H1 (cell line): Measurements from ENCODE around the gene CACNG1. TPM values are rescaled to one million over a fixed set of nuclear protein-coding genes. Genes with fewer than 3 reads are reported as not detected.

Experiments used
- CBX8 ChIP-seq: fragments of 300-800, 300-1000 bp; sonication (generic); IDR thresholded peaks from 2 replicates; pipeline ENCODE4 v1.7.1; 2016; ENCODE audit warnings: low read depth, low read length, borderline replicate concordance
- KDM4A ChIP-seq: IDR thresholded peaks from one replicate; pipeline ENCODE4 v1.7.1; 2012; ENCODE audit warnings: low read depth, mild to moderate bottlenecking, moderate library complexity, low read length, inconsistent platforms; ENCODE audit not compliant: severe bottlenecking
- MAFK ChIP-seq: IDR thresholded peaks from 2 replicates; pipeline ENCODE4 v1.6.1; 2012; ENCODE audit warnings: low read depth, mild to moderate bottlenecking, improper control_type of control experiment, low read length
- RNF2 ChIP-seq: fragments of 200-900, 300-1000 bp; sonication (generic); IDR thresholded peaks from 2 replicates; pipeline ENCODE4 v1.7.1; 2016; ENCODE audit warnings: borderline replicate concordance, low read depth, mild to moderate bottlenecking, antibody characterized with exemption, low read length; ENCODE audit not compliant: poor library complexity, severe bottlenecking; ENCODE audit errors: missing control alignments
- SIX5 ChIP-seq: IDR thresholded peaks from 2 replicates; pipeline ENCODE4 v1.6.1; 2011; ENCODE audit warnings: mild to moderate bottlenecking, low read depth, low read length
- TBP ChIP-seq: IDR thresholded peaks from 2 replicates; pipeline ENCODE4 v1.6.1; 2011; ENCODE audit warnings: low read depth, low read length, improper control_type of control experiment
- TCF12 ChIP-seq: IDR thresholded peaks from 2 replicates; pipeline ENCODE4 v1.6.1; 2011; ENCODE audit warnings: low read depth, mild to moderate bottlenecking, low read length
- polyA plus RNA-seq, 7 experiments: library from polyadenylated mRNA; depleted of rRNA in 3 of 7; stranded (reverse) in 5 of 7; unstranded in 2 of 7; fragments of >200 nt in 5 of 7; fragments of 200-250 nt in 2 of 7; gene quantifications; 1 replicate in 5 of 7; 2 replicates in 1 of 7; 4 replicates in 1 of 7; pipeline versions ENCODE4 v1.2.1 to v1.2.3, GENCODE V29; 2011 to 2013; ENCODE audit warnings: missing spikeins in 2 of 7, mixed read lengths in 2 of 7
- total RNA-seq: library from RNA; stranded (reverse); fragmentation: NEBNext Ultra II Directional; extraction: Animal tissue kit (Norgen Biotek cat#: 25700); gene quantifications from 2 replicates; pipeline ENCODE4 v1.2.1, GENCODE V29; 2021
- TF ChIP-seq, protein P1 (sequence below): fragments of 300-600 bp; sonication (generic); IDR thresholded peaks from 2 replicates; pipeline ENCODE4 v1.7.1; 2012; ENCODE audit warnings: low read length, moderate library complexity, mild to moderate bottlenecking, inconsistent platforms; ENCODE audit not compliant: insufficient replicate concordance

Gene CACNG1
- total and polyA plus RNA-seq, 2 of the 8 experiments (the other 6 are each of a cell fraction or from before 2014, with no cell fraction given): not detected

DNA sequence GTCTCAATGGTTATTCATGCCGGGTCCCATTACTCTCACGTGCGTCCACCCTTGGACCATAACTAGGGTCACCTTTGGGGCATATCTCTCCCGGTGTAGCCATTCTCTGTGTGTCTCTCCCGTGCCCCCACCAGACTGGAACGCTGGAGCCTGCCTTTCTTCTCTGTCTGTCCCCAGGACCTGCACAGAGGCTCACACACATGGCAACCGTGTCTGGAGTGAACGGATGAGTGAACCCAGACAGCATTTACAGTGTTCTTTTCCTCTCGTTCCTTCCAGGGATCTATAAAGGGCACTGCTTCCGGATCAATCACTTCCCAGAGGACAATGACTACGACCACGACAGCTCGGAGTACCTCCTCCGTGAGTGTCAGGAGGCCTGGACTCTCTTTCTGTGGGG is 26.4 kb upstream of the CACNG1 start (continued):
- TF ChIP-seq, protein P1, sequence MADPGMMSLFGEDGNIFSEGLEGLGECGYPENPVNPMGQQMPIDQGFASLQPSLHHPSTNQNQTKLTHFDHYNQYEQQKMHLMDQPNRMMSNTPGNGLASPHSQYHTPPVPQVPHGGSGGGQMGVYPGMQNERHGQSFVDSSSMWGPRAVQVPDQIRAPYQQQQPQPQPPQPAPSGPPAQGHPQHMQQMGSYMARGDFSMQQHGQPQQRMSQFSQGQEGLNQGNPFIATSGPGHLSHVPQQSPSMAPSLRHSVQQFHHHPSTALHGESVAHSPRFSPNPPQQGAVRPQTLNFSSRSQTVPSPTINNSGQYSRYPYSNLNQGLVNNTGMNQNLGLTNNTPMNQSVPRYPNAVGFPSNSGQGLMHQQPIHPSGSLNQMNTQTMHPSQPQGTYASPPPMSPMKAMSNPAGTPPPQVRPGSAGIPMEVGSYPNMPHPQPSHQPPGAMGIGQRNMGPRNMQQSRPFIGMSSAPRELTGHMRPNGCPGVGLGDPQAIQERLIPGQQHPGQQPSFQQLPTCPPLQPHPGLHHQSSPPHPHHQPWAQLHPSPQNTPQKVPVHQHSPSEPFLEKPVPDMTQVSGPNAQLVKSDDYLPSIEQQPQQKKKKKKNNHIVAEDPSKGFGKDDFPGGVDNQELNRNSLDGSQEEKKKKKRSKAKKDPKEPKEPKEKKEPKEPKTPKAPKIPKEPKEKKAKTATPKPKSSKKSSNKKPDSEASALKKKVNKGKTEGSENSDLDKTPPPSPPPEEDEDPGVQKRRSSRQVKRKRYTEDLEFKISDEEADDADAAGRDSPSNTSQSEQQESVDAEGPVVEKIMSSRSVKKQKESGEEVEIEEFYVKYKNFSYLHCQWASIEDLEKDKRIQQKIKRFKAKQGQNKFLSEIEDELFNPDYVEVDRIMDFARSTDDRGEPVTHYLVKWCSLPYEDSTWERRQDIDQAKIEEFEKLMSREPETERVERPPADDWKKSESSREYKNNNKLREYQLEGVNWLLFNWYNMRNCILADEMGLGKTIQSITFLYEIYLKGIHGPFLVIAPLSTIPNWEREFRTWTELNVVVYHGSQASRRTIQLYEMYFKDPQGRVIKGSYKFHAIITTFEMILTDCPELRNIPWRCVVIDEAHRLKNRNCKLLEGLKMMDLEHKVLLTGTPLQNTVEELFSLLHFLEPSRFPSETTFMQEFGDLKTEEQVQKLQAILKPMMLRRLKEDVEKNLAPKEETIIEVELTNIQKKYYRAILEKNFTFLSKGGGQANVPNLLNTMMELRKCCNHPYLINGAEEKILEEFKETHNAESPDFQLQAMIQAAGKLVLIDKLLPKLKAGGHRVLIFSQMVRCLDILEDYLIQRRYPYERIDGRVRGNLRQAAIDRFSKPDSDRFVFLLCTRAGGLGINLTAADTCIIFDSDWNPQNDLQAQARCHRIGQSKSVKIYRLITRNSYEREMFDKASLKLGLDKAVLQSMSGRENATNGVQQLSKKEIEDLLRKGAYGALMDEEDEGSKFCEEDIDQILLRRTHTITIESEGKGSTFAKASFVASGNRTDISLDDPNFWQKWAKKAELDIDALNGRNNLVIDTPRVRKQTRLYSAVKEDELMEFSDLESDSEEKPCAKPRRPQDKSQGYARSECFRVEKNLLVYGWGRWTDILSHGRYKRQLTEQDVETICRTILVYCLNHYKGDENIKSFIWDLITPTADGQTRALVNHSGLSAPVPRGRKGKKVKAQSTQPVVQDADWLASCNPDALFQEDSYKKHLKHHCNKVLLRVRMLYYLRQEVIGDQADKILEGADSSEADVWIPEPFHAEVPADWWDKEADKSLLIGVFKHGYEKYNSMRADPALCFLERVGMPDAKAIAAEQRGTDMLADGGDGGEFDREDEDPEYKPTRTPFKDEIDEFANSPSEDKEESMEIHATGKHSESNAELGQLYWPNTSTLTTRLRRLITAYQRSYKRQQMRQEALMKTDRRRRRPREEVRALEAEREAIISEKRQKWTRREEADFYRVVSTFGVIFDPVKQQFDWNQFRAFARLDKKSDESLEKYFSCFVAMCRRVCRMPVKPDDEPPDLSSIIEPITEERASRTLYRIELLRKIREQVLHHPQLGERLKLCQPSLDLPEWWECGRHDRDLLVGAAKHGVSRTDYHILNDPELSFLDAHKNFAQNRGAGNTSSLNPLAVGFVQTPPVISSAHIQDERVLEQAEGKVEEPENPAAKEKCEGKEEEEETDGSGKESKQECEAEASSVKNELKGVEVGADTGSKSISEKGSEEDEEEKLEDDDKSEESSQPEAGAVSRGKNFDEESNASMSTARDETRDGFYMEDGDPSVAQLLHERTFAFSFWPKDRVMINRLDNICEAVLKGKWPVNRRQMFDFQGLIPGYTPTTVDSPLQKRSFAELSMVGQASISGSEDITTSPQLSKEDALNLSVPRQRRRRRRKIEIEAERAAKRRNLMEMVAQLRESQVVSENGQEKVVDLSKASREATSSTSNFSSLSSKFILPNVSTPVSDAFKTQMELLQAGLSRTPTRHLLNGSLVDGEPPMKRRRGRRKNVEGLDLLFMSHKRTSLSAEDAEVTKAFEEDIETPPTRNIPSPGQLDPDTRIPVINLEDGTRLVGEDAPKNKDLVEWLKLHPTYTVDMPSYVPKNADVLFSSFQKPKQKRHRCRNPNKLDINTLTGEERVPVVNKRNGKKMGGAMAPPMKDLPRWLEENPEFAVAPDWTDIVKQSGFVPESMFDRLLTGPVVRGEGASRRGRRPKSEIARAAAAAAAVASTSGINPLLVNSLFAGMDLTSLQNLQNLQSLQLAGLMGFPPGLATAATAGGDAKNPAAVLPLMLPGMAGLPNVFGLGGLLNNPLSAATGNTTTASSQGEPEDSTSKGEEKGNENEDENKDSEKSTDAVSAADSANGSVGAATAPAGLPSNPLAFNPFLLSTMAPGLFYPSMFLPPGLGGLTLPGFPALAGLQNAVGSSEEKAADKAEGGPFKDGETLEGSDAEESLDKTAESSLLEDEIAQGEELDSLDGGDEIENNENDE: no peak
- no peak for TF ChIP-seq TBP
- no peak for TF ChIP-seq MAFK
- TF ChIP-seq KDM4A: no peak
- TF ChIP-seq SIX5: no peak
- no peak for TF ChIP-seq RNF2
- no peak for TF ChIP-seq TCF12
- TF ChIP-seq CBX8: no peak
